Dedifferentiated amniotic fluid mesenchymal stem cell (primary cell): ENCODE results near the gene CCM2.

Experiments used
- DNase-seq: peaks from one replicate; pipeline ENCODE4 v3.0.0-alpha.2; 2016; ENCODE audit errors: extremely low spot score

Gene CCM2

GRCh38 chr7:45122975-45123860, 123.2 kb downstream of the CCM2 start:
- DNase-seq: no peak

GRCh38 chr7:45123913-45124710, 124.1 kb downstream of the CCM2 start:
- DNase-seq: no peak

GRCh38 chr7:45125193-45125904, 125.3 kb downstream of the CCM2 start:
- DNase-seq: no peak
